Measurements from ENCODE around the gene KCNAB2. TPM values are rescaled to one million over a fixed set of nuclear protein-coding genes. Genes with fewer than 3 reads are reported as not detected.
A peak's percentile ranks its signal among the peaks of the same experiment; 100 is the strongest.

Gene KCNAB2
- total RNA-seq, 1 donor from 2014 or later: 4.3 TPM

GRCh38 chr1:6009120-6010040 lies 36.3 kb upstream of the KCNAB2 start:
- DNase-seq (ENCODE audit: low spot score): peak; percentile 23

- no peak for DNase-seq (ENCODE audit: low spot score)
Observed at GRCh38 chr1:6010554-6010953, 35.1 kb upstream of the KCNAB2 start.

GRCh38 chr1:6011161-6011945 lies 34.3 kb upstream of the KCNAB2 start:
- DNase-seq (ENCODE audit: low spot score): no peak

- no peak for DNase-seq (ENCODE audit: low spot score)
Observed at GRCh38 chr1:6011946-6012258, 33.8 kb upstream of the KCNAB2 start.

GRCh38 chr1:6012529-6013318 lies 33.0 kb upstream of the KCNAB2 start:
- DNase-seq (ENCODE audit: low spot score): no peak

- DNase-seq (ENCODE audit: low spot score): no peak
Observed at GRCh38 chr1:6013491-6013890, 32.2 kb upstream of the KCNAB2 start.

- DNase-seq (ENCODE audit: low spot score): no peak
Observed at GRCh38 chr1:6014130-6014999, 31.3 kb upstream of the KCNAB2 start.

- DNase-seq (ENCODE audit: low spot score): no peak
Observed at GRCh38 chr1:6016191-6016865, 29.4 kb upstream of the KCNAB2 start.

- peak; percentile 30 for DNase-seq (ENCODE audit: low spot score)
Observed at GRCh38 chr1:6017654-6018053, 28.0 kb upstream of the KCNAB2 start.

GRCh38 chr1:6019166-6019845 lies 26.4 kb upstream of the KCNAB2 start:
- no peak for DNase-seq (ENCODE audit: low spot score)

GRCh38 chr1:6022193-6022592 lies 23.5 kb upstream of the KCNAB2 start:
- no peak for DNase-seq (ENCODE audit: low spot score)

GRCh38 chr1:6023346-6023745 lies 22.3 kb upstream of the KCNAB2 start:
- no peak for DNase-seq (ENCODE audit: low spot score)

- DNase-seq (ENCODE audit: low spot score): no peak
Observed at GRCh38 chr1:6024376-6024775, 21.3 kb upstream of the KCNAB2 start.

- peak; percentile 30 for DNase-seq (ENCODE audit: low spot score)
Observed at GRCh38 chr1:6025269-6026094, 20.2 kb upstream of the KCNAB2 start.

- peak; percentile 46 for DNase-seq (ENCODE audit: low spot score)
Observed at GRCh38 chr1:6026095-6026809, 19.4 kb upstream of the KCNAB2 start.

- DNase-seq (ENCODE audit: low spot score): no peak
Observed at GRCh38 chr1:6027591-6027990, 18.1 kb upstream of the KCNAB2 start.

- DNase-seq (ENCODE audit: low spot score): no peak
Observed at GRCh38 chr1:6028042-6028850, 17.4 kb upstream of the KCNAB2 start.
